Measurements from ENCODE around the gene C4B. TPM values are rescaled to one million over a fixed set of nuclear protein-coding genes. Genes with fewer than 3 reads are reported as not detected.

C4B gene
- total RNA-seq, 1 donor from 2014 or later, result 38.0 TPM

- no peak for DNase-seq
Observed at GRCh38 chr6:32083812-32084768, 69.5 kb downstream of the C4B start.

- no peak for DNase-seq
Observed at GRCh38 chr6:32084780-32085179, 70.2 kb downstream of the C4B start.

Small RNA genes lying within 50 kb of the gene (small RNA-seq; reads per million reads assigned to genes)
- gene RNA5SP206 (ENCODE audit: low replicate concordance), result not detected

Other genes with a start within 250 kb of the C4B start
- gene VWA7, start 237.5 kb upstream of the C4B start, total RNA-seq, result 2.3 TPM
- 42.5 TPM for gene VARS1, start 219.0 kb upstream of the C4B start, total RNA-seq
- gene LSM2, start 207.8 kb upstream of the C4B start, total RNA-seq, result 20.8 TPM
- 4.5 TPM for gene HSPA1L, start 199.5 kb upstream of the C4B start, total RNA-seq
- 698 TPM for gene HSPA1A, start 199.3 kb upstream of the C4B start, total RNA-seq
- gene HSPA1B, start 187.1 kb upstream of the C4B start, total RNA-seq, result 827 TPM
- gene NEU1, start 152.0 kb upstream of the C4B start, total RNA-seq, result 25.6 TPM
- gene SLC44A4, start 135.8 kb upstream of the C4B start, total RNA-seq, result 1.7 TPM
- 37.4 TPM for gene EHMT2, start 117.1 kb upstream of the C4B start, total RNA-seq
- gene ZBTB12, start 112.7 kb upstream of the C4B start, total RNA-seq, result 5.7 TPM
- 0.51 TPM for gene C2, start 87.1 kb upstream of the C4B start, total RNA-seq
- 7.1 TPM for gene CFB, start 68.7 kb upstream of the C4B start, total RNA-seq
- 79.7 TPM for gene NELFE, start 55.8 kb upstream of the C4B start, total RNA-seq
- gene SKIC2, start 55.6 kb upstream of the C4B start, total RNA-seq, result 30.6 TPM
- gene DXO, start 42.7 kb upstream of the C4B start, total RNA-seq, result 10.7 TPM
- gene C4A, start 32.7 kb upstream of the C4B start, total RNA-seq, result 32.6 TPM
- gene CYP21A2, start 23.6 kb downstream of the C4B start, total RNA-seq, result 1.0 TPM
- 214 TPM for gene TNXB, start 94.5 kb downstream of the C4B start, total RNA-seq
- 40.8 TPM for gene ATF6B, start 113.5 kb downstream of the C4B start, total RNA-seq
- 3.3 TPM for gene FKBPL, start 115.5 kb downstream of the C4B start, total RNA-seq
- 1.2 TPM for gene PRRT1, start 137.1 kb downstream of the C4B start, total RNA-seq
- gene PPT2, start 139.3 kb downstream of the C4B start, total RNA-seq, result 37.6 TPM
- gene EGFL8, start 149.8 kb downstream of the C4B start, total RNA-seq, result 31.3 TPM
- 12.9 TPM for gene AGPAT1, start 161.3 kb downstream of the C4B start, total RNA-seq
- gene RNF5, start 163.6 kb downstream of the C4B start, total RNA-seq, result 63.5 TPM
- gene AGER, start 169.5 kb downstream of the C4B start, total RNA-seq, result 4.8 TPM
- gene PBX2, start 175.4 kb downstream of the C4B start, total RNA-seq, result 96.6 TPM
- gene GPSM3, start 177.8 kb downstream of the C4B start, total RNA-seq, result 1.5 TPM
- 10.6 TPM for gene NOTCH4, start 209.3 kb downstream of the C4B start, total RNA-seq

Data from tongue (tissue), 3 donors.